ENCODE measurements around the gene MC2R. TPM values are rescaled to one million over a fixed set of nuclear protein-coding genes. Genes with fewer than 3 reads are reported as not detected.

MC2R gene
- total RNA-seq, 1 donor from 2014 or later = not detected

GRCh38 chr18:13890761-13891361 lies 24.5 kb downstream of the MC2R start:
- no peaks in the 10 kb centered on the region for H3K36me3 Mint-ChIP-seq (ENCODE audit: insufficient read depth)
- H3K4me3 Mint-ChIP-seq (ENCODE audit: low read depth) = no peak overlapping the region
- TF ChIP-seq, protein P1, sequence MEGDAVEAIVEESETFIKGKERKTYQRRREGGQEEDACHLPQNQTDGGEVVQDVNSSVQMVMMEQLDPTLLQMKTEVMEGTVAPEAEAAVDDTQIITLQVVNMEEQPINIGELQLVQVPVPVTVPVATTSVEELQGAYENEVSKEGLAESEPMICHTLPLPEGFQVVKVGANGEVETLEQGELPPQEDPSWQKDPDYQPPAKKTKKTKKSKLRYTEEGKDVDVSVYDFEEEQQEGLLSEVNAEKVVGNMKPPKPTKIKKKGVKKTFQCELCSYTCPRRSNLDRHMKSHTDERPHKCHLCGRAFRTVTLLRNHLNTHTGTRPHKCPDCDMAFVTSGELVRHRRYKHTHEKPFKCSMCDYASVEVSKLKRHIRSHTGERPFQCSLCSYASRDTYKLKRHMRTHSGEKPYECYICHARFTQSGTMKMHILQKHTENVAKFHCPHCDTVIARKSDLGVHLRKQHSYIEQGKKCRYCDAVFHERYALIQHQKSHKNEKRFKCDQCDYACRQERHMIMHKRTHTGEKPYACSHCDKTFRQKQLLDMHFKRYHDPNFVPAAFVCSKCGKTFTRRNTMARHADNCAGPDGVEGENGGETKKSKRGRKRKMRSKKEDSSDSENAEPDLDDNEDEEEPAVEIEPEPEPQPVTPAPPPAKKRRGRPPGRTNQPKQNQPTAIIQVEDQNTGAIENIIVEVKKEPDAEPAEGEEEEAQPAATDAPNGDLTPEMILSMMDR (IDR thresholded peaks at IDR 0.05; ENCODE audit: unreplicated experiment) = no peak
- H3K4me1 Mint-ChIP-seq (ENCODE audit: low read depth) = no peaks in the 10 kb centered on the region
- DNase-seq (ENCODE audit: low spot score, unreplicated experiment) = no peak
- H3K9me3 Mint-ChIP-seq (ENCODE audit: low read depth) = no peaks in the 10 kb centered on the region
- H3K27me3 Mint-ChIP-seq = peaks cover 8% of the 10 kb centered on the region
- no peak overlapping the region for H3K27ac Mint-ChIP-seq

DNA sequence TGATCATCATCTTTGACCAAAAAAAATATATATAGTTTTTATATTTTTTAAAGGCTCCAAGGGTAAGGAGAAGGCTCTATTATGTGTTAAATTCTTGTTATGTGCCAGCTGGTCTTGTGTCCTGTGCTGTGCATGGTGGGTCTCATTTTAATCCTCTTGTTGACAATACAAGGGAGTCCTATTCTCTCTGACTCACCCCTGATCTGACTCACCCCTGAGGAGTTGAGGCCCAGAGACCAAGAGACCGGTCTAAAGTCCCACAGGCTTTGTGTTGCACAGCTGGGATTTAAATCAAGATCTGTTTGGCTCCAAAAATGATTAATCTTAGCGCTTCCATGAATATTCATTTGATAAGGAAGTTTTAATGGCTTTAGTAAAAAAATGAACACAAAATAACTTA lies 25.7 kb downstream of the MC2R start:
- no peak overlapping the region for H3K4me3 Mint-ChIP-seq (ENCODE audit: low read depth)

DNA sequence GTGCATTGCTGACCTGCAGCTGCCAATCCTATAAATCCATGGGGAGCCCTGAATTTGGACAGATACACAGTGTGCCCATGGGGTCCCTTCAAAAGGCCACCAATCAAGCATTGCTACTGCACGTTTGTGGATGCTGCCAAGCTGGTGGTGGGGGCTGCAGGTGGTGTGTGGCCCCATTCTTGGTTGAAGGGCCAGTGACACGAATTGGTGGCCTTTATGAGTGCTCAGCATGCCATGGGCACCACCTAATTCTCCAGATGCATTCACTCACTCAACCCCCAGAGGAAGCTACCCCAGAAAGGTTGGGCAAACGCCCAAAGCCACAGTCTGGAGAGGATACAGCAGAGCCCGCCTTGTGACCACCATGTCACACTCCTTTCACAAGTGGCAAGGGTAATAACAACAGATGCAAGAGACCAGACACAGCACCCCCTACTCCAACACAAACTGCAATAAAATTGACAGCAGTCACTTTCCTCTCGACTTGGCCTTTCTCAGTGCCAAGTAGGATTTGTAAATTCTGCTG lies 27.1 kb downstream of the MC2R start:
- Mint-ChIP-seq H3K36me3 (ENCODE audit: insufficient read depth) (no peaks in the 10 kb centered on the region), H3K9me3 (ENCODE audit: low read depth) (no peaks in the 10 kb centered on the region), H3K27me3 (peaks cover 19% of the 10 kb centered on the region), H3K4me3 (ENCODE audit: low read depth) (no peak overlapping the region), H3K27ac (no peak overlapping the region), H3K4me1 (ENCODE audit: low read depth) (no peaks in the 10 kb centered on the region)
- TF ChIP-seq, protein P1 (IDR thresholded peaks at IDR 0.05; ENCODE audit: unreplicated experiment) = no peak
- DNase-seq (ENCODE audit: low spot score, unreplicated experiment) = no peak

More for the DNA sequence above, 25.7 kb downstream of the MC2R start:
- Mint-ChIP-seq H3K36me3 (ENCODE audit: insufficient read depth) (no peaks in the 10 kb centered on the region), H3K9me3 (ENCODE audit: low read depth) (no peaks in the 10 kb centered on the region), H3K27me3 (peaks cover 10% of the 10 kb centered on the region), H3K4me1 (ENCODE audit: low read depth) (no peaks in the 10 kb centered on the region), H3K27ac (no peak overlapping the region)
- TF ChIP-seq, protein P1 (IDR thresholded peaks at IDR 0.05; ENCODE audit: unreplicated experiment) = no peak
- no peak for DNase-seq (ENCODE audit: low spot score, unreplicated experiment)

GRCh38 chr18:13885009-13885408 lies 30.3 kb downstream of the MC2R start:
- Mint-ChIP-seq H3K27ac (no peak overlapping the region), H3K4me3 (ENCODE audit: low read depth) (no peak overlapping the region)

GRCh38 chr18:13879937-13880336 lies 35.4 kb downstream of the MC2R start:
- H3K9me3 Mint-ChIP-seq (ENCODE audit: low read depth) = no peaks in the 10 kb centered on the region

More at GRCh38 chr18:13885009-13885408, 30.3 kb downstream of the MC2R start:
- no peaks in the 10 kb centered on the region for H3K9me3 Mint-ChIP-seq (ENCODE audit: low read depth)
- no peak for DNase-seq (ENCODE audit: low spot score, unreplicated experiment)
- H3K27me3 Mint-ChIP-seq = peaks cover 19% of the 10 kb centered on the region
- TF ChIP-seq, protein P1 (IDR thresholded peaks at IDR 0.05; ENCODE audit: unreplicated experiment) = no peak
- H3K36me3 Mint-ChIP-seq (ENCODE audit: insufficient read depth) = no peaks in the 10 kb centered on the region
- H3K4me1 Mint-ChIP-seq (ENCODE audit: low read depth) = no peaks in the 10 kb centered on the region

More at GRCh38 chr18:13879937-13880336, 35.4 kb downstream of the MC2R start:
- no peaks in the 10 kb centered on the region for H3K4me1 Mint-ChIP-seq (ENCODE audit: low read depth)
- no peak overlapping the region for H3K4me3 Mint-ChIP-seq (ENCODE audit: low read depth)
- TF ChIP-seq, protein P1 (IDR thresholded peaks at IDR 0.05; ENCODE audit: unreplicated experiment) = no peak
- peaks cover 27% of the 10 kb centered on the region for H3K27me3 Mint-ChIP-seq
- no peak overlapping the region for H3K27ac Mint-ChIP-seq
- H3K36me3 Mint-ChIP-seq (ENCODE audit: insufficient read depth) = no peaks in the 10 kb centered on the region
- no peak for DNase-seq (ENCODE audit: low spot score, unreplicated experiment)
